ENCODE results near the gene AFMID. TPM values are rescaled to one million over a fixed set of nuclear protein-coding genes. Genes with fewer than 3 reads are reported as not detected.

The AFMID gene
- total and polyA plus RNA-seq, 2 of the 13 experiments (the other 11 are each of a cell fraction or from before 2014, with no cell fraction given): 249 to 270 TPM

- TF ChIP-seq RERE (CRISPR knock-in tag; IDR thresholded peaks at IDR 0.05; ENCODE audit: low read depth) (no peak), HNF1B (CRISPR knock-in tag; IDR thresholded peaks at IDR 0.05) (peak; percentile 49; the same call in 1 of the 2 replicates), SETDB1 (CRISPR knock-in tag; IDR thresholded peaks at IDR 0.05; ENCODE audit: borderline replicate concordance) (no peak), ZNF251 (CRISPR knock-in tag; IDR thresholded peaks at IDR 0.05) (no peak), EP300 (IDR thresholded peaks at IDR 0.05; ENCODE audit: low read depth in 2 of 2, low read length in 2 of 2) (peak; percentile 34 to 60; a peak in 3 of 4 replicates), EP300 (CRISPR knock-in tag; IDR thresholded peaks at IDR 0.05; ENCODE audit: borderline replicate concordance) (no peak), TFAP4 (IDR thresholded peaks at IDR 0.05; ENCODE audit: borderline replicate concordance, low read depth) (no peak), ZNF30 (CRISPR knock-in tag; IDR thresholded peaks at IDR 0.05) (no peak), SUZ12 (IDR thresholded peaks at IDR 0.05; ENCODE audit: low read depth, low read length) (no peak), PLSCR1 (CRISPR knock-in tag; IDR thresholded peaks at IDR 0.05; ENCODE audit: borderline replicate concordance) (no peak), SOX13 (IDR thresholded peaks at IDR 0.05) (no peak), SOX13 (CRISPR knock-in tag; conservative IDR thresholded peaks at IDR 0.05 in 1 of 2, IDR thresholded peaks at IDR 0.05 in 1 of 2) (peak in 1 of 2 experiments; percentile 53; a peak in 1 of 4 replicates), MYPOP (CRISPR knock-in tag; IDR thresholded peaks at IDR 0.05) (no peak), RBFOX2 (IDR thresholded peaks at IDR 0.05; ENCODE audit: low read depth, low read length) (no peak), ZFX (CRISPR knock-in tag; IDR thresholded peaks at IDR 0.05; ENCODE audit: low read depth) (peak; percentile 34; the same call in 1 of the 2 replicates), FOXA3 (CRISPR knock-in tag; IDR thresholded peaks at IDR 0.05) (peak; percentile 56), ZNF782 (CRISPR knock-in tag; IDR thresholded peaks at IDR 0.05; ENCODE audit: borderline replicate concordance) (no peak), ETV5 (CRISPR knock-in tag; IDR thresholded peaks at IDR 0.05; ENCODE audit: borderline replicate concordance) (peak; percentile 6; the same call in 1 of the 2 replicates), PHF21A (CRISPR knock-in tag; IDR thresholded peaks at IDR 0.05) (peak; percentile 73; the same call in 1 of the 2 replicates)
These were observed 27.5 kb upstream of the AFMID start (continued) for GRCh38 chr17:78159575-78160158.

Measured in HepG2 (cell line).